HG02763 (cell line): Measurements from ENCODE around the gene OR2A1.
"Not testable (repeated sequence)": the region's sequence is repeated elsewhere in the genome, so short reads cannot be mapped to it uniquely, and the experiment has no call there.

Source experiments
- ATAC-seq: cut with Tn5 transposase; IDR thresholded peaks from one replicate; pipeline ENCODE4 v1.9.1; 2021; ENCODE audit warnings: mild to moderate bottlenecking, moderate library complexity; ENCODE audit not compliant: unreplicated experiment

Gene OR2A1, protein sequence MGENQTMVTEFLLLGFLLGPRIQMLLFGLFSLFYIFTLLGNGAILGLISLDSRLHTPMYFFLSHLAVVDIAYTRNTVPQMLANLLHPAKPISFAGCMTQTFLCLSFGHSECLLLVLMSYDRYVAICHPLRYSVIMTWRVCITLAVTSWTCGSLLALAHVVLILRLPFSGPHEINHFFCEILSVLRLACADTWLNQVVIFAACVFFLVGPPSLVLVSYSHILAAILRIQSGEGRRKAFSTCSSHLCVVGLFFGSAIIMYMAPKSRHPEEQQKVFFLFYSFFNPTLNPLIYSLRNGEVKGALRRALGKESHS

DNA sequence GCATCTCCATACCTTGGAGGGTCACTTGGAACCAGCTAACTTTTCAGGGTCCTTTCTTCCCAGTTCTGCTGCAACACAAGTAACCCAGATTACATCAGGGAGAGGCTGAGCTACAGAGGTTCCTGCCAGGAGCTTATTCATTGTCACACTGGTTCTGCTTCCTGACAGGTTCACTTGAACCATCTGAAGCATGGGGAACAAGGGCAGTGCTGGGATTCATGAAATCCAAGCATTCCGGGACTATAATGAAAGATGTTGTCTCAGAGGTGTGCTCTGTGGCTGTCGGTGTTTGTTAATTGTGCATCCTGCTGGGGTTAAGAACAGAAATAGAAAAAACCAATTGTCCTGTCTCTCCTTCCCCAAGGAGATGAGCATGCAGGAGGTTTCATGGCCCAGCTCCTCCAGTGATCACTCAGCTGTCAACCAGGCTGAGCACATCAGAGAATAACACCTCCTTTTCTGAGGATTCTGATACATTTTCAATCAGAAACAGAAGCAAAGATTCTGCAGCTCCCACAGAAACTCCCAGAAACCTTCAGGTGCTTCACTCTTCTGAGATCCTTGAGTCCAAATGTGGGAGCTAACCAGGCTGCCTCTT is at the start of gene OR2A1:
Gene OR2A1, plus strand, starts transcription at position 548 of the 598 bp plus-strand sequence. CDS start 5,706 bp downstream, outside the sequence.
- not testable (repeated sequence) for ATAC-seq

DNA sequence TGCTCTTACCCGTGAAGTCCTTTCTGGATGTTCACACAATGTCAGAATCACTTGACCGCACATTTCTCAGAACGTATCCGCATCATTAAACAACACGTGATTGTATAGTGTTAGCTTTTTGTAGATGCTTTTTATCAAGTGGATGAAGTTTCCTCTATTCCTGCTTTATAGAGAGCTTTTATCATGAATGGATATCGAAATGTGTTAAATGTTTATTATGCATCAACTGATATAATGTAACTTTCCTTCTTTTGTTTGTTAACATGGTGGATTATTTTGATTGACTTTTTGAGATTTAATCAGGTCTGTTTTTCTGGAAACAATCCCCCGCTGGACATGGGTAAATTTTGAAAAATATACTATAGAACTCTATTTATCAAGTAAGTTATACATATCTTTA is 47.5 kb upstream of the OR2A1 start, which contains the start of gene OR2A7:
Gene OR2A7, minus strand, starts transcription at position 101 of the 400 bp plus-strand sequence. CDS start 5,164 bp downstream, outside the sequence.
- ATAC-seq: not testable (repeated sequence)

DNA sequence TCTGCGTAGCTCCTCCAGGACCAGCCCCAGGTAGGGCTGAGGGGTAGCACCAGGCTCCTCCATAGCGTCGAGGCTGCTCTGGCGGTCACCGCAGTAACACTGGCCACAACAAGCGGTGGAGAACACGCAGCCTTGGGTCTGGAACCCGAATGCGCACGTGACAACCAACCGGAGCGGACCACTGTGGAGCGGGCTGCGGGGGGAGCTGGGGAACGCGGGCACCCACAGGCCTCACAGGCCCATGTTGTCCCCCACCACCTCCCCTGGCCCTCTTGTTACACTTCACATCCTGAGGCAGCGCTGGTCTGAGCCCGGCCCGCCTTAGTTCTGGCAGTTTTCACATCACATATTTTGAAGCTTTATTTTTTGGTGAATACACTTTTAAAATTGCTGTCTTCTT is 43.0 kb upstream of the OR2A1 start, which contains the start of gene CTAGE8:
Gene CTAGE8, minus strand, starts transcription at position 101 of the 400 bp plus-strand sequence. Its CDS starts 38 bp downstream, at position 63.
- ATAC-seq: not testable (repeated sequence)

DNA sequence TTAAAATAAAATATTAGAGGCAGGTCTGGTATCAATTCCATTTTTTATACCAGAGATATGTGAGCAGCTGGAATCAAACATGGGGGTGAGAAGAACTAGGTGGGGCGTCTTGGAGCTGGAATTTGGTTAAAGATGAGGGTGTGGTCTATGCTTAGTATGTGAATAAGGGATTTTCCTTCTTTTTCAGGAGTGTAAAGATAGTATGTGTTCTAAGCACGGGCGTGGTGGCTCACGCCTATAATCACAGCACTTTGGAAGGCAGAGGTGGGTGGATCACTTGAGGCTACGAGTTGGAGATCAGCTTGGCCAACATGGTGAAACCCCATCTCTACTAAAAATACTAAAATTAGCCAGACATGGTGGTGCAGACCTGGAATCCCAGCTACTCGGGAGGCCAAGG is 36.9 kb upstream of the OR2A1 start:
- not testable (repeated sequence) for ATAC-seq

DNA sequence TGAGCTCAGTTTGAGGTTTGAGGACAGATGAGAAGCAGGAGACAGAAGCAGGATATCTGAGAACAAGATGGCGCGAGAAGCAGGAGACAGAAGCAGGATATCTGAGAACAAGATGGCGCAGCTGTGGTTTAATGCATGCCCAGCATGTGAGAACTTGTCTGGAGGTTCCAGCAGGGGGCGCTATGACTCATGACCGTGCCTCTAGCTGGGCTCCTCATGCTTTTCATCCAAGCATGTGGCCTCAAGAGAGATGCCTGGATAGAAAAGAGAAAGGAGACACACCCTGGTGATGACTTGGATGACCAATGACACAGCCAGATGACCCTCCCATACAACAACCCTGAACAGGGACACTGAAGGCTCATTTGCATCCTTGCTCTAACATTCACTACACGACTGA is 32.2 kb upstream of the OR2A1 start:
- ATAC-seq: not testable (repeated sequence)

DNA sequence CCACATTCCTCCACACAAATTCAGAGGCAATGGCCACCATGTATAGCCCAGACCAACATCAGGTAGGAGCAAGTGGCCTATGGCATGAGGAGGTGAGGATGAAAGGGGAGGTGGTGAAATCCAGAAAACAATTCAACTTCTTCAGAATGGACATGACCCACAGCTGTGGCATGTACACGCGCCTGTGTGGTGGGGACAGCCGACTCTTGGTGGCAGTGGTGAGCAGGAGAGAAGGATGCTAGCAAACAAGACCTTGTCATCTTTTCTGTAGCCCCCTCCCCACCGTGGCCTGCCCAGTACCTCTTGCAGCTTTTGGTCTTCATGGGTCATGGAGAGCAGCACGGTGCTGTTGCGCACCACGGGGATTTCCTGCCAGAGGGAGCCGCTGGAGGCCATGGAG is 30.2 kb upstream of the OR2A1 start:
- ATAC-seq: not testable (repeated sequence)

DNA sequence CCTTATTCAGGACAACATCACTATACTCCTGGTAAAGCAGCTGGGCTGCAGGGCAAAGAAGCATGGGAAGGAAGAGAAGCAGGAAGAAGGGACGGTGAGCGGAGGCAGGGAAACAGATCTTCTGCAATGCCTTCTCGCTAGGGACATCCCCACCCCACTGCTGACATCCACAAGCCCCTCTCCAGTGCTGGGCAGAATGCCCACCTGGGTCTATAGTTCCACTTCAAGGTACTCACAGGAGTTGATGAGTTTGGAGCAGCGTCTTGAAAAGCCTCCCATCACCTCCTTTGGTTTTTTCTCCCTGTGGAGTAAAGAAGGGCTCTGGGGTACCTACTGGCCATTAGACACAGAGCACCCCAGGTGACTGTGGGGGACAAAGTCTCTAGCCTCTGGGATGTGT is 29.7 kb upstream of the OR2A1 start:
- not testable (repeated sequence) for ATAC-seq

DNA sequence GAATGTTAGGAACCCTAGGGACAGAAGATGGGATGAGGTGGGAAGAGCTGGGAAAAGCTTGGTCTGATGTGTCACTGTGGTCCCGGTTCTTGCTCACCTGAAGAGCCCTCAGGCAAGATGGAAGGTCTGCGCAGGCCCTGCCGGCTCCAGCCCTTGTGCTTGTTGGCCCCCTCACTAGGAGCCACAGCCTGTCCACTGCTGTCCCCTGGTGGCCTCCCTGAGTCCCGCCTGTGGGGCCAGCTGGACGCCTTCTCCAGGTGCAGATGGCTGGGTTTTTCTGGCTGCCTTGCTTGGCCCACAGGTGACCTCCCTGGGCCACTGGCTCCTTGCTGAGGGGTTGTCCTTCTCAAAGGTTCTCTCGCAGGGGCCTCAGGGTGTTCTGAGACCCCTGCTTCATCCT is 28.5 kb upstream of the OR2A1 start:
- not testable (repeated sequence) for ATAC-seq

DNA sequence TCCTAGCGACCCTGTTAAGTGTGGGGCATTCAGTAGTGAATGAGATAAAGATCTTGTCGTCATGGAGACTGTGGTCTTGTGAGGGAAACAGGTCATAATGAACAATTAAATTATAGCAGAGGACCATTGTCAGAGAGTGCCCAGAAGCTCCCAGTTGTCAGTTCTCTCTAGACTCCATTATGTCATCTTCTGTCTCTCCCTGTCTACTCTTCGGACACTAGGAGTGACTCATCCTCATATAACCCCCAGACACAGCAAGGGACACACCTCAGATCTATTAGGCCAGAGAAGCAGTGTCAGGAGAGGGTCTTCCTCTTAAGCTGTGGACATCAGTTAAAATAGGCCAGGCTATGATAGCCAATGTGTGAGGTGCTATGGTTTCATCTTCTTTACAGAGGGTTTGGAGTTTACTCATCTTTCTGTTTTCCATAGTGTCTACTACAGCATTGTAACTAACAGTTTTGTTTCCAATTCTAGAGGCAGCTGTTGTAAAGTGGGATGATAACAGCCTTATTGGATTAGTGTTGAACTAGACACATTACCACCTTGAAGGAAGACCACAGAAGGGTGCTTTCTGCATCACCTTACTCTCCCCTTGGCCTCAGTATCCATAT is 24.9 kb upstream of the OR2A1 start:
- not testable (repeated sequence) for ATAC-seq

DNA sequence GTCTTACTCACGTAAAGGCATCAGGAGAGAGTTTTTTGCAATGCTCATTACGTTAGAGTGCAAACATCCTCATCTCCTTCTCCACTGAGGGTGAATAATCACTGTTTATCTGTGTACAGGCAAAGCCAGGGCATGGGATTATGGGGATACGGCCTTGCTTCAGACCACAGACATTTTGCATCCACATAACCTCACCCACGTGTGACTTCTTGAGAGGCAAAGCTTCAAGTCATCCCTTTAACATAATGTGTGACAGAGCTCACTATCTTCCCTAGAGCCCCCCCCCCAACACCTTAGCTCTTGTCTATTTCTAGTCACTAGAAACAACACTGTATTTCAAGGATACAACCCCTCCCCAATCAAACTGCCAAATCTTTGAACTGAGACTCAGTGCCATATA is 20.6 kb upstream of the OR2A1 start:
- not testable (repeated sequence) for ATAC-seq

DNA sequence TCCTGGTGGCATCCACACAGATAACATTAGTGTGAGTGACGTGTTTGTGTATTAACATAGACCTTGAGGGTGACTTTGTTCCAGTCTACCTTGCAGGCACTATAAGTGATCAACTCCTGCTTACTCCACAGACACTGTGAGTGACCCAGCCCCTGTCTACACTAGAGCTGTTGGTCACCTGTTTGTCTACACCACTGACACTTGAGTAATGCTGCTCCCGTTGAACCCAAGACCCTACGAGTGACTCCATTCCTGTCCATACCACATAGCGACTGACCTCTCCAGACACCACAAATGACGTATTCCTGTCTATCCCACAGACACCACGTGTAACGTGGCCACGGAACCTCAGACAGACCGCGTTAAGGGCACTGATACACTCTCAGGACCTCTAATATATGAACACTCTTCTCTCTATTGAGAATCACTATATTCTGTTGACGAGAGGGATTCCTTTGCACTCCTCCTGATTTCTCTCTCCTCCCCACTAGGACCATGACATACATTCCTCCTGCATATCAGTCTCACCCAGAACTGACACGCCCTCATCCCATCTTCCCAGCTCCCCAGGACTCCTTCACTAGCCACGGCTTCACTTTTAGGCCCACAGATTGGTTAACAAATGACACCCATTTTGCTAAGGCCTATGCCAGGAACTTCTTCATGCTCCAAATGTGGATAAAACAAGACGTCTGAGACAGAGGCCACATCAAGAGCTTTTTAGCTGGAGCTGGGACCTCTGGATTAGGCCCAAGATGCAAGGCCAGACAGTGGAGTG is 19.6 kb upstream of the OR2A1 start:
- not testable (repeated sequence) for ATAC-seq

DNA sequence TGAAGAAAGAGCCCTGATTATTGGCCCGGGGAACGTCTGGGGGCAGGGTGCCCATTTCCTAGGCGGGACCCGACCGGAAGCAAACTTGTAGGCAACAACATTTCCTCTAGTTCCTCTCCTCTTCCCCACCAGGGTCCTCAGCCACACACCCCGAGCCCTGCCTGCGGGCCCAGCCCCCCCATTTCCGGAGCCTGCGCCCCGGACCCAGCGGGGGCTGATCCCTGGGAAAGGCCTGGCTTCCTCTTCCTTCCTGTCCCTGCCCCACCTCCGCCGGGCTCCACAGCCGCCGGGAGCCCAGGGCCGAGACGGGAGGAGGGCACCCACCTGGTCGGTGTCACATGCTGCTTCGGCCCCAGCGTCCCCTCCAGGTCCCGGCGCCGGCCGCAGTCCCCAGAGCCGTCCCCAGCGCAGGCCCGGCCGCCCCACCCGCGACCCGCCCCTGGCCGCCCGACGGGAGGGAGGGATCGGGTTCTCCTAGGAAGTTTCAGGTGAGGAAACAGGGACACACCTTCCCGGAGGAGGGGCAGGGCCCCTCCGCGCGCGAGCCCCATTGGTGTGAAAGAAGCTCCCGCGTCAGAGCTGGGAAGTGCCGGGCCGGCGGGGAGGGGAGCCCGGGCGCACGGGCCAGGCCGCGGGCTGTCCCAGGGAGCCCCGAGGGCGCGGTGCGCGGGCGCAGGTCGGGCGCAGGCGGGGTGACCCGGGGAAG is 18.3 kb upstream of the OR2A1 start:
- peak; percentile 63 for ATAC-seq

DNA sequence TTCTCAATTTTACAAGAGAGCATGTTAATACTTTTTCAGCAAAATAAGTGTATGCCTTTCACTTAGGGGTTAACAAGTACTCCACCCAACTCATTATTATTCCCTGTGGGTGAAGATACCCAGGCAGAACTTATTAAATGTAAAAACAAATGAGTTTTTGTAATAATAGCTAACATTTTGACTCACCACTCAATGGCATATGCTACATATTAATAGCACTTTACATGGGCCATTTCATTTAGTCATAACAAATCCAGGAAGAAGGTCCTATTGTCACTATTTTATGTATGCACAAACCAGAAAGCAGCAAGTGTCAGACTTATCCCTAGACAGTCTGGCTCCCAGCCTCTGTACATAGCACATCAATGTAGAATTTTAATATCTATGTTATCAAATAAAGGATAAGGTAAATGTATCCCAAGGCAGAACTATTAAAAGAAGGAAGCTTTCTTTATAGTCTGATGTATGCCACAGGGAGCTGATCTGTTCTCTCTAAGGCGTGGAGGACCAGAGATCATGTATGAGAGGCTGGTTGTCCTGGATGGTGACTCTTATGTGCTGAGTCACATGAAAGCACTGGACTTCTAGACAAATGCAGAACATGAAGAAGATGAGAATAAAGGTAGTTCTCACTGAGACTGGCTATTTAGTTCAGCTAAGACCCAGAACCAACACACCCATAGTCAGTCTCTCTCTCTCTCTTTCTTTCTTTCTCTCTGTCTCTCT is 9.5 kb upstream of the OR2A1 start:
- ATAC-seq: not testable (repeated sequence)

DNA sequence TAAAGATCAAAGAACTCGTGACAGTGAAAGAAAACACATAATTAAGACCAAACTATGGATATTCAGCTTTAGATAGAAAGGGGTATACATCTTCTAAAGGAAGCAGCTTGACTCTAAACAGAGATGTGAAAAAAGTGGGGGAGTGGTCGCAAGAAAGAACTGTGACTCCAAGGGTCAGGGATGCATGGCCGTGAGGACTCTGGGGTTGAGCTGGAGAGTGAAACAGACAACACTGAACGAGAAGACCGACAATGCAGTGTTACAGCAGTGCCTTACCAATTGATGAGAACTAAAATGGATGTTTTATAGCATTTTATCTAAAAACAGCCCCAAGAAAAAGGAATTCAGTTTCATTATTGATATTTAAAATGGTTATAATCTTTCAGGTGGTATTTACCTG is 8.6 kb upstream of the OR2A1 start:
- not testable (repeated sequence) for ATAC-seq

DNA sequence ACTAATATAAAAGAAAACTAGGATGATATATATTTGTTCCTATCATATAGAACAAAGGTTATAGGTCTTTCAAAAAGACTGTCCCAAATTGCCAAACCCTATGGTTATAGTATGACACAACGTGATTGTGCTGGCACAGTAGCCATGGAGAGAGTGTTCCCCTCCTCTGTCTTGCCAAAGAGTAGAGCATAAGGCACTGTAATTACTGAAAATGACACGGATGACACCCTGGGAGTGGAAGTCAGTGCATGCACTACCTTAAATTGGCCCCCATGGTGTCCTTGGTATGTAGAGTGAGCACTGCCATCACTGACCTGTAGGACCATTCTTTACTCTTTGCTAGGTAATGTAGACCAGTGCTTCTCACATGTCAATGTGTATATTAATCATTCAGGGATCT is 7.1 kb upstream of the OR2A1 start:
- ATAC-seq: not testable (repeated sequence)

DNA sequence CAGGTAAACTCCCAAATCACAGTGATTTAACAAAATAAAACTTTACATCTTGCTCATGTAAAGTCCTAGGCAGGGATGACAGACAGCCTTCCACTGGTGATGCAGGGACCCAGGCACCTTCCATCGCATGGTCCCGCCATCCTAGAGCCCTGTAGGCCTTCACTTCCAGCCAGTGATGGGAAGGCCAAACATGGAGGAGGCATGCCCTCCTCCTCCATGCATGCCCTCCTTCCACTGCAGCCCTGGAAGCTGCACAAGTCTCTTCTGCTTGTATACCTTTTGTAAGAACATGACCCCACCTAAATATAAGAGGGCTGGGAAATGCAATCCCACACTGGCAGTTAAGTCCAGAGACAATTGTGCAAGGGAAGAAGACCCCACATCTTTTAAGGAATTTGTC is 2.5 kb upstream of the OR2A1 start:
- not testable (repeated sequence) for ATAC-seq

DNA sequence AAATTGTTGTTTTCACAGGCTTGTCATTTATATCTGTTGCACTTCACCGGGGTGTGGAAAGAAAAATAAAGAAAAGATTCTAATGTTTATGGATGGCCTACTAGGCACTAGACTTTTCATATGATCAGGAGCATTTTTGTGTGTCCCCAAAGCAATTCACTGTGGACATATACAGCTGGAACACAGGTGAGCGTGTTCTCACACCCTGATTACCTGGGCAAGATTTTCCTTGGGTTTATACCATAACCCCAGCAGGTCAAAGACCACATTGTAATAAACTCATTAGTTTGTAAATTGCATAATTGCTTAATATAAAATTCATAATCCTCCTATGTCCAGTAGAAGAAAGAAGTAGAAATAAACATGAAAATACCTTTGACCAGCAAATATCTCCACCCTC is 1.0 kb upstream of the OR2A1 start:
- ATAC-seq: not testable (repeated sequence)

DNA sequence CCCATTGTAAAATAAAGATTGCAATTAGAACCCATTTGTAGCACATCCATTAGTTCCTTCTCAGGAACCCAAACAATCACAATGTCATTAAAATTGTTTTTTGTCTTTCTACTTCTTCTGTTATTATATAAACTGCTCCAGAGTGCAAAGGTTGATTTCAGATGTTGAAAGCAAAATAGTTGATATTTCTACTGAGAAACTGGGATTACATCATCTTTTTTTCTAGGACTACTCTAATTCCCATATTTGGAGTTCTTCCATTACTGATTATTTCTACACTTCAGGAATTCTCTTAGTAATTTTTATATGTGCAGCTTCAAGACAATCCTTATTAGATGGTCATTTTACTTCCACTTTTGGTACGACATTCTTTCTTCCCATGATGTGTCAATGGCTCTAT is 5.3 kb downstream of the OR2A1 start:
- not testable (repeated sequence) for ATAC-seq

DNA sequence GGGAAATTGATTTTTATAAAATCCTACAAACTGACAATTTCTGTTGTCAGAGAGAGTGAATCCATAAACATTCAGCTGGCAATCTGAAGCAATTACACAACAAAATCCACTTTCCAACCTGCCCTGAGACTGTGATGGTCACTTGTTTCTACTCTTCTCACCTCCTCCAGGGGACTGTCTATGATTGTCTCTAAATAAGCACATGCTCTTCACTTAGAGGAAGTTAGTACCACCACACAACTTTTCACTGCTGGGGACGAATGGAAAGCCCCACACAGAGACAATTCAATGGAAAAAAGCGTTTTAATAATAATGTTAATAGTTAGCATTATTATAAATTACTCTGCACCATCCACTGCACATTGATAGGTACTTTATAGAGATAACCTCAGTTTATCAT is 7.3 kb downstream of the OR2A1 start:
- not testable (repeated sequence) for ATAC-seq
